ENCODE measurements around the gene NAT9. TPM values are rescaled to one million over a fixed set of nuclear protein-coding genes. Genes with fewer than 3 reads are reported as not detected.
A peak's percentile ranks its signal among the peaks of the same experiment; 100 is the strongest.

NAT9 gene
- total and polyA plus RNA-seq, 2 donors (not counting 1 experiment from before 2014, with no cell fraction given): 34.7 to 39.6 TPM

DNA sequence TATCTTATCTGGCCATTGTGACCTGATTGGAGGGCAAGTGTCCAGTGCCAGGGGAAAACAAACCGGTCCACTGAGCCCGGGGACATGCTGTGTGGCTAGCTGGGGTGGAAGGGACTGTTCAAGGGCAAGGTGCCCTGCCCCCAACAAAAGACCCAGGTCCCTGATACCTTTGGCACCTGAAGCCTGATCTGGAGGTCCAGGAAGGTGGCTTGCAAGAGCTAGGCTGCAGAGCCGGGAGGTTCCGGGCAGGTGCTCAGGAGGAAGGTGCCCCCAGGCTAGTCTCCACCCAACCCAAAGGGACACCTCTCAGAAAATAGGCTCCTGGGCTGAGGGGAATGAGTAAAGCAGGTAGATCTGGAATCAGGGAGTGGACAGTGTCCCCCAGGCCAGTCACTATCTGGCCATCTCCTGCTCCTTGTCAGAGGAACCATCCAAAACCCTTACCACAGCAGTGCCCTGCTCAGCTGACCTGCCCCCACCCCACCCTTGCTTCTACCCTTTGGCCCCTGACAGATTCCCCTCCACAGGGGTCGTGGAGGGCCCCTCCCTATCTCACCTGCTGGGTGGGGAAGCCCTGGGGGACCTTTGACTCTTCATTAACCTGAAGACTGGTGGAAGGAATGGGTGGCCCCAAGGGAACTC is 6.2 kb downstream of the NAT9 start:
- H3K79me2 ChIP-seq (ENCODE audit: control insufficient read depth, insufficient read depth, low read length): peaks cover 1% of the 10 kb centered on the region
- no peaks in the 10 kb centered on the region for H4K20me1 ChIP-seq (ENCODE audit: control insufficient read depth, extremely low read depth, insufficient read depth, low read length)
- no peak overlapping the region for H3K4me3 ChIP-seq (replicated peaks in 1 of 4; ENCODE audit: control extremely low read depth in 1 of 4, insufficient read depth in 1 of 4, low read depth in 3 of 4, low read length in 4 of 4)
- H2AFZ ChIP-seq (ENCODE audit: low read length): no peak overlapping the region
- no peaks in the 10 kb centered on the region for H3K27me3 ChIP-seq (ENCODE audit: control insufficient read depth, insufficient read depth, low read length)
- no peak overlapping the region for H3K27ac ChIP-seq (ENCODE audit: insufficient read depth, low read length)
- peaks cover 22% of the 10 kb centered on the region for H3K36me3 ChIP-seq (ENCODE audit: control insufficient read depth, insufficient read depth, low read length)
- TF ChIP-seq, protein P1, sequence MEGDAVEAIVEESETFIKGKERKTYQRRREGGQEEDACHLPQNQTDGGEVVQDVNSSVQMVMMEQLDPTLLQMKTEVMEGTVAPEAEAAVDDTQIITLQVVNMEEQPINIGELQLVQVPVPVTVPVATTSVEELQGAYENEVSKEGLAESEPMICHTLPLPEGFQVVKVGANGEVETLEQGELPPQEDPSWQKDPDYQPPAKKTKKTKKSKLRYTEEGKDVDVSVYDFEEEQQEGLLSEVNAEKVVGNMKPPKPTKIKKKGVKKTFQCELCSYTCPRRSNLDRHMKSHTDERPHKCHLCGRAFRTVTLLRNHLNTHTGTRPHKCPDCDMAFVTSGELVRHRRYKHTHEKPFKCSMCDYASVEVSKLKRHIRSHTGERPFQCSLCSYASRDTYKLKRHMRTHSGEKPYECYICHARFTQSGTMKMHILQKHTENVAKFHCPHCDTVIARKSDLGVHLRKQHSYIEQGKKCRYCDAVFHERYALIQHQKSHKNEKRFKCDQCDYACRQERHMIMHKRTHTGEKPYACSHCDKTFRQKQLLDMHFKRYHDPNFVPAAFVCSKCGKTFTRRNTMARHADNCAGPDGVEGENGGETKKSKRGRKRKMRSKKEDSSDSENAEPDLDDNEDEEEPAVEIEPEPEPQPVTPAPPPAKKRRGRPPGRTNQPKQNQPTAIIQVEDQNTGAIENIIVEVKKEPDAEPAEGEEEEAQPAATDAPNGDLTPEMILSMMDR (conservative IDR thresholded peaks at IDR 0.05 in 1 of 2, IDR thresholded peaks at IDR 0.05 in 1 of 2; ENCODE audit: low read depth in 1 of 2, low read length in 2 of 2): no peak
- TF ChIP-seq EZH2 (IDR thresholded peaks at IDR 0.05; ENCODE audit: low read length, missing control alignments): no peak
- H3K4me2 ChIP-seq (ENCODE audit: extremely low read depth, insufficient read depth, low read length): no peak overlapping the region
- no peaks in the 10 kb centered on the region for H3K9me3 ChIP-seq (ENCODE audit: control insufficient read depth, insufficient read depth, low read depth, low read length)
- no peak overlapping the region for H3K9ac ChIP-seq (ENCODE audit: insufficient read depth, low read length)
- peaks cover 11% of the 10 kb centered on the region for H3K4me1 ChIP-seq (ENCODE audit: control insufficient read depth, extremely low read depth, insufficient read depth, low read length)
- no peak for DNase-seq (ENCODE audit: low read depth in 2 of 2)

DNA sequence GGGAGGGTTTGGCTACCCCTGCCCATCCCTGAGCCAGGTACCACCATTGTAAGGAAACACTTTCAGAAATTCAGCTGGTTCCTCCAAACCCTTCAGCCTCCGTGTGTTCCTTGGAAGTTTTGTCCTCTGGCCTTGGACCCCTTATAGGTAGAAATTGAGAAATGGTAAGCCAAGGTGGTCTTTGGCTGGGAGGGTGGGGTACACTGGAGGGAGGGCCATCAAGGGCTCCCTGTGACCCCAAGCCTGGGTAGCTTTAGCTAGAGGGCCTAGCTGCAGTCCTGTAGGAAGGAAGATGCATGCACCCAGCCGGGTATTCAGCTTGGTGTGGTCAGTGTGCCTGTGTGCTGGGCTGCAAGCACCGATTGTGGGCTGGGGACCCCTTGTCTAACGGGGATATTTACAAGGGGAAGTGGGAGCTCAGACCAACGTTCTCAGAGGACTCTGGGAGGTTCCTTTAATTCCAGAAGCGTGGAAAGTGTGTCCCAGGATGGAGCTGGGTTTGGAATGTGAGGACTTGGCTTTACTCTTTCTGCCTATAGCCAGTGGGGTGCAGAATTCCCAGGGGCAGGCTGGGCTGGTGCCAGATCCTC is 6.8 kb downstream of the NAT9 start:
- H3K4me2 ChIP-seq (ENCODE audit: extremely low read depth, insufficient read depth, low read length): no peak overlapping the region
- DNase-seq (ENCODE audit: low read depth in 2 of 2): no peak
- no peak overlapping the region for H3K9ac ChIP-seq (ENCODE audit: insufficient read depth, low read length)
- no peaks in the 10 kb centered on the region for H3K27me3 ChIP-seq (ENCODE audit: control insufficient read depth, insufficient read depth, low read length)
- no peak overlapping the region for H3K27ac ChIP-seq (ENCODE audit: insufficient read depth, low read length)
- H2AFZ ChIP-seq (ENCODE audit: low read length): no peak overlapping the region
- no peaks in the 10 kb centered on the region for H3K79me2 ChIP-seq (ENCODE audit: control insufficient read depth, insufficient read depth, low read length)
- no peak for TF ChIP-seq EZH2 (IDR thresholded peaks at IDR 0.05; ENCODE audit: low read length, missing control alignments)
- TF ChIP-seq, protein P1 (conservative IDR thresholded peaks at IDR 0.05 in 1 of 2, IDR thresholded peaks at IDR 0.05 in 1 of 2; ENCODE audit: low read depth in 1 of 2, low read length in 2 of 2): no peak
- peaks cover 11% of the 10 kb centered on the region for H3K4me1 ChIP-seq (ENCODE audit: control insufficient read depth, extremely low read depth, insufficient read depth, low read length)
- H3K9me3 ChIP-seq (ENCODE audit: control insufficient read depth, insufficient read depth, low read depth, low read length): no peaks in the 10 kb centered on the region
- H3K4me3 ChIP-seq (replicated peaks in 1 of 4; ENCODE audit: control extremely low read depth in 1 of 4, insufficient read depth in 1 of 4, low read depth in 3 of 4, low read length in 4 of 4): no peak overlapping the region
- H4K20me1 ChIP-seq (ENCODE audit: control insufficient read depth, extremely low read depth, insufficient read depth, low read length): no peaks in the 10 kb centered on the region
- peaks cover 22% of the 10 kb centered on the region for H3K36me3 ChIP-seq (ENCODE audit: control insufficient read depth, insufficient read depth, low read length)

DNA sequence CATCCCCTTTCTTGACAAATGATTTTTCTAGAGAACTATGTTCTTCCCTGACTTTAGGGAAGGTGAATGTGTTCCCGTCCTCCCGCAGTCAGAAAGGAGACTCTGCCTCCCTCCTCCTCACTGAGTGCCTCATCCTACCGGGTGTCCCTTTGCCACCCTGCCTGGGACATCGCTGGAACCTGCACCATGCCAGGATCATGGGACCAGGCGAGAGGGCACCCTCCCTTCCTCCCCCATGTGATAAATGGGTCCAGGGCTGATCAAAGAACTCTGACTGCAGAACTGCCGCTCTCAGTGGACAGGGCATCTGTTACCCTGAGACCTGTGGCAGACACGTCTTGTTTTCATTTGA is 7.4 kb downstream of the NAT9 start:
- Histone ChIP-seq H3K36me3 (ENCODE audit: control insufficient read depth, insufficient read depth, low read length) (peaks cover 22% of the 10 kb centered on the region), H3K27ac (ENCODE audit: insufficient read depth, low read length) (peak overlapping the region; percentile 27), H4K20me1 (ENCODE audit: control insufficient read depth, extremely low read depth, insufficient read depth, low read length) (no peaks in the 10 kb centered on the region), H3K79me2 (ENCODE audit: control insufficient read depth, insufficient read depth, low read length) (no peaks in the 10 kb centered on the region), H3K9ac (ENCODE audit: insufficient read depth, low read length) (no peak overlapping the region), H3K4me2 (ENCODE audit: extremely low read depth, insufficient read depth, low read length) (no peak overlapping the region), H3K27me3 (ENCODE audit: control insufficient read depth, insufficient read depth, low read length) (no peaks in the 10 kb centered on the region), H2AFZ (ENCODE audit: low read length) (no peak overlapping the region), H3K4me3 (replicated peaks in 1 of 4; ENCODE audit: control extremely low read depth in 1 of 4, insufficient read depth in 1 of 4, low read depth in 3 of 4, low read length in 4 of 4) (no peak overlapping the region), H3K9me3 (ENCODE audit: control insufficient read depth, insufficient read depth, low read depth, low read length) (no peaks in the 10 kb centered on the region), H3K4me1 (ENCODE audit: control insufficient read depth, extremely low read depth, insufficient read depth, low read length) (peaks cover 11% of the 10 kb centered on the region)
- no peak for DNase-seq (ENCODE audit: low read depth in 2 of 2)
- TF ChIP-seq EZH2 (IDR thresholded peaks at IDR 0.05; ENCODE audit: low read length, missing control alignments): no peak
- TF ChIP-seq, protein P1 (conservative IDR thresholded peaks at IDR 0.05 in 1 of 2, IDR thresholded peaks at IDR 0.05 in 1 of 2; ENCODE audit: low read depth in 1 of 2, low read length in 2 of 2): no peak
